AG20443 (cell line): ENCODE results near the gene STX8.
A peak's percentile ranks its signal among the peaks of the same experiment; 100 is the strongest.

Source experiments
- DNase-seq: peaks from one replicate; pipeline ENCODE4 v3.0.0; 2012; ENCODE audit warnings: low spot score, mixed read lengths

The STX8 gene

GRCh38 chr17:9436630-9437029 is 139.0 kb downstream of the STX8 start:
- peak; percentile 70 for DNase-seq

GRCh38 chr17:9435165-9435564 is 140.5 kb downstream of the STX8 start:
- no peak for DNase-seq

GRCh38 chr17:9434642-9435057 is 141.0 kb downstream of the STX8 start:
- no peak for DNase-seq

- DNase-seq = peak; percentile 51
Measured at GRCh38 chr17:9432934-9433421, 142.6 kb downstream of the STX8 start.

- DNase-seq = no peak
Measured at GRCh38 chr17:9432134-9432885, 143.3 kb downstream of the STX8 start.

GRCh38 chr17:9431620-9432019 is 144.0 kb downstream of the STX8 start:
- DNase-seq = no peak

- peak; percentile 12 for DNase-seq
Measured at GRCh38 chr17:9427465-9428315, 147.9 kb downstream of the STX8 start.

- no peak for DNase-seq
Measured at GRCh38 chr17:9424071-9424640, 151.5 kb downstream of the STX8 start.

GRCh38 chr17:9421525-9421924 is 154.1 kb downstream of the STX8 start:
- DNase-seq = no peak

GRCh38 chr17:9419932-9420453 is 155.6 kb downstream of the STX8 start:
- no peak for DNase-seq

GRCh38 chr17:9414471-9414870 is 161.1 kb downstream of the STX8 start:
- no peak for DNase-seq

GRCh38 chr17:9410737-9411136 is 164.9 kb downstream of the STX8 start:
- DNase-seq = no peak

- no peak for DNase-seq
Measured at GRCh38 chr17:9410301-9410700, 165.3 kb downstream of the STX8 start.

GRCh38 chr17:9409878-9410277 is 165.7 kb downstream of the STX8 start:
- DNase-seq = no peak

- DNase-seq = no peak
Measured at GRCh38 chr17:9408868-9409829, 166.5 kb downstream of the STX8 start.

GRCh38 chr17:9408381-9408780 is 167.2 kb downstream of the STX8 start:
- DNase-seq = no peak

GRCh38 chr17:9406046-9406606 is 169.5 kb downstream of the STX8 start:
- DNase-seq = no peak

- DNase-seq = no peak
Measured at GRCh38 chr17:9403257-9403656, 172.4 kb downstream of the STX8 start.

- DNase-seq = peak; percentile 18
Measured at GRCh38 chr17:9402590-9403199, 172.9 kb downstream of the STX8 start.

GRCh38 chr17:9401434-9401833 is 174.2 kb downstream of the STX8 start:
- DNase-seq = peak; percentile 44
